ENCODE measurements around the gene NUDT16L1. TPM values are rescaled to one million over a fixed set of nuclear protein-coding genes. Genes with fewer than 3 reads are reported as not detected.
A peak's percentile ranks its signal among the peaks of the same experiment; 100 is the strongest.

Gene NUDT16L1
- total and polyA plus RNA-seq, 2 of the 13 experiments (the other 11 are each of a cell fraction or from before 2014, with no cell fraction given), result 28.0 to 40.5 TPM

GRCh38 chr16:4693956-4694641 is 737 bp downstream of the NUDT16L1 start (continued):
- peak; percentile 2; the same call in 1 of the 2 replicates for TF ChIP-seq ZNF749 (CRISPR knock-in tag; IDR thresholded peaks at IDR 0.05; ENCODE audit: borderline replicate concordance)
- no peak for TF ChIP-seq ZNF432 (CRISPR knock-in tag; IDR thresholded peaks at IDR 0.05; ENCODE audit: borderline replicate concordance)
- TF ChIP-seq MAFG (CRISPR knock-in tag; IDR thresholded peaks at IDR 0.05), result 0 out of 2 replicates have a peak, but pooled peaks have one; percentile 11
- TF ChIP-seq ZNF331 (CRISPR knock-in tag; IDR thresholded peaks at IDR 0.05), result no peak
- TF ChIP-seq, protein P1, sequence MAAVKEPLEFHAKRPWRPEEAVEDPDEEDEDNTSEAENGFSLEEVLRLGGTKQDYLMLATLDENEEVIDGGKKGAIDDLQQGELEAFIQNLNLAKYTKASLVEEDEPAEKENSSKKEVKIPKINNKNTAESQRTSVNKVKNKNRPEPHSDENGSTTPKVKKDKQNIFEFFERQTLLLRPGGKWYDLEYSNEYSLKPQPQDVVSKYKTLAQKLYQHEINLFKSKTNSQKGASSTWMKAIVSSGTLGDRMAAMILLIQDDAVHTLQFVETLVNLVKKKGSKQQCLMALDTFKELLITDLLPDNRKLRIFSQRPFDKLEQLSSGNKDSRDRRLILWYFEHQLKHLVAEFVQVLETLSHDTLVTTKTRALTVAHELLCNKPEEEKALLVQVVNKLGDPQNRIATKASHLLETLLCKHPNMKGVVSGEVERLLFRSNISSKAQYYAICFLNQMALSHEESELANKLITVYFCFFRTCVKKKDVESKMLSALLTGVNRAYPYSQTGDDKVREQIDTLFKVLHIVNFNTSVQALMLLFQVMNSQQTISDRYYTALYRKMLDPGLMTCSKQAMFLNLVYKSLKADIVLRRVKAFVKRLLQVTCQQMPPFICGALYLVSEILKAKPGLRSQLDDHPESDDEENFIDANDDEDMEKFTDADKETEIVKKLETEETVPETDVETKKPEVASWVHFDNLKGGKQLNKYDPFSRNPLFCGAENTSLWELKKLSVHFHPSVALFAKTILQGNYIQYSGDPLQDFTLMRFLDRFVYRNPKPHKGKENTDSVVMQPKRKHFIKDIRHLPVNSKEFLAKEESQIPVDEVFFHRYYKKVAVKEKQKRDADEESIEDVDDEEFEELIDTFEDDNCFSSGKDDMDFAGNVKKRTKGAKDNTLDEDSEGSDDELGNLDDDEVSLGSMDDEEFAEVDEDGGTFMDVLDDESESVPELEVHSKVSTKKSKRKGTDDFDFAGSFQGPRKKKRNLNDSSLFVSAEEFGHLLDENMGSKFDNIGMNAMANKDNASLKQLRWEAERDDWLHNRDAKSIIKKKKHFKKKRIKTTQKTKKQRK (IDR thresholded peaks at IDR 0.05; ENCODE audit: low read length), result no peak
- no peak for TF ChIP-seq ZNF737 (CRISPR knock-in tag; IDR thresholded peaks at IDR 0.05; ENCODE audit: borderline replicate concordance)
- TF ChIP-seq U2AF1 (optimal IDR thresholded peaks at IDR 0.05; ENCODE audit: low read depth, low read length), result no peak
- TF ChIP-seq ZNF256 (CRISPR knock-in tag; conservative IDR thresholded peaks at IDR 0.05), result no peak
- TF ChIP-seq ZKSCAN5 (CRISPR knock-in tag; IDR thresholded peaks at IDR 0.05), result 0 out of 2 replicates have a peak, but pooled peaks have one; percentile 14
- no peak for TF ChIP-seq PPARG (CRISPR knock-in tag; conservative IDR thresholded peaks at IDR 0.05)
- 0 out of 2 replicates have a peak, but pooled peaks have one; percentile 56 for TF ChIP-seq SAFB2 (CRISPR knock-in tag; IDR thresholded peaks at IDR 0.05; ENCODE audit: borderline replicate concordance, low read depth)
- TF ChIP-seq, protein P2, sequence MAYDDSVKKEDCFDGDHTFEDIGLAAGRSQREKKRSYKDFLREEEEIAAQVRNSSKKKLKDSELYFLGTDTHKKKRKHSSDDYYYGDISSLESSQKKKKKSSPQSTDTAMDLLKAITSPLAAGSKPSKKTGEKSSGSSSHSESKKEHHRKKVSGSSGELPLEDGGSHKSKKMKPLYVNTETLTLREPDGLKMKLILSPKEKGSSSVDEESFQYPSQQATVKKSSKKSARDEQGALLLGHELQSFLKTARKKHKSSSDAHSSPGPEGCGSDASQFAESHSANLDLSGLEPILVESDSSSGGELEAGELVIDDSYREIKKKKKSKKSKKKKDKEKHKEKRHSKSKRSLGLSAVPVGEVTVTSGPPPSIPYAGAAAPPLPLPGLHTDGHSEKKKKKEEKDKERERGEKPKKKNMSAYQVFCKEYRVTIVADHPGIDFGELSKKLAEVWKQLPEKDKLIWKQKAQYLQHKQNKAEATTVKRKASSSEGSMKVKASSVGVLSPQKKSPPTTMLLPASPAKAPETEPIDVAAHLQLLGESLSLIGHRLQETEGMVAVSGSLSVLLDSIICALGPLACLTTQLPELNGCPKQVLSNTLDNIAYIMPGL (CRISPR knock-in tag; IDR thresholded peaks at IDR 0.05; ENCODE audit: borderline replicate concordance in 1 of 2, low read depth in 1 of 2), result no peak
- TF ChIP-seq RBM39 (IDR thresholded peaks at IDR 0.05; ENCODE audit: low read depth, low read length, poor library complexity, severe bottlenecking), result no peak
- no peak for TF ChIP-seq ZBTB21 (CRISPR knock-in tag; IDR thresholded peaks at IDR 0.05)
- TF ChIP-seq ZNF282 (IDR thresholded peaks at IDR 0.05; ENCODE audit: partially characterized antibody), result no peak
- TF ChIP-seq GTF2F1 (IDR thresholded peaks at IDR 0.05; ENCODE audit: low read length), result no peak
- TF ChIP-seq KLF6 (CRISPR knock-in tag; IDR thresholded peaks at IDR 0.05), result no peak
- TF ChIP-seq GTF3A (CRISPR knock-in tag; conservative IDR thresholded peaks at IDR 0.05), result no peak
- no peak for TF ChIP-seq MIER3 (CRISPR knock-in tag; IDR thresholded peaks at IDR 0.05; ENCODE audit: borderline replicate concordance)
- no peak for TF ChIP-seq KLF15 (CRISPR knock-in tag; IDR thresholded peaks at IDR 0.05; ENCODE audit: borderline replicate concordance)
- TF ChIP-seq, protein P3, sequence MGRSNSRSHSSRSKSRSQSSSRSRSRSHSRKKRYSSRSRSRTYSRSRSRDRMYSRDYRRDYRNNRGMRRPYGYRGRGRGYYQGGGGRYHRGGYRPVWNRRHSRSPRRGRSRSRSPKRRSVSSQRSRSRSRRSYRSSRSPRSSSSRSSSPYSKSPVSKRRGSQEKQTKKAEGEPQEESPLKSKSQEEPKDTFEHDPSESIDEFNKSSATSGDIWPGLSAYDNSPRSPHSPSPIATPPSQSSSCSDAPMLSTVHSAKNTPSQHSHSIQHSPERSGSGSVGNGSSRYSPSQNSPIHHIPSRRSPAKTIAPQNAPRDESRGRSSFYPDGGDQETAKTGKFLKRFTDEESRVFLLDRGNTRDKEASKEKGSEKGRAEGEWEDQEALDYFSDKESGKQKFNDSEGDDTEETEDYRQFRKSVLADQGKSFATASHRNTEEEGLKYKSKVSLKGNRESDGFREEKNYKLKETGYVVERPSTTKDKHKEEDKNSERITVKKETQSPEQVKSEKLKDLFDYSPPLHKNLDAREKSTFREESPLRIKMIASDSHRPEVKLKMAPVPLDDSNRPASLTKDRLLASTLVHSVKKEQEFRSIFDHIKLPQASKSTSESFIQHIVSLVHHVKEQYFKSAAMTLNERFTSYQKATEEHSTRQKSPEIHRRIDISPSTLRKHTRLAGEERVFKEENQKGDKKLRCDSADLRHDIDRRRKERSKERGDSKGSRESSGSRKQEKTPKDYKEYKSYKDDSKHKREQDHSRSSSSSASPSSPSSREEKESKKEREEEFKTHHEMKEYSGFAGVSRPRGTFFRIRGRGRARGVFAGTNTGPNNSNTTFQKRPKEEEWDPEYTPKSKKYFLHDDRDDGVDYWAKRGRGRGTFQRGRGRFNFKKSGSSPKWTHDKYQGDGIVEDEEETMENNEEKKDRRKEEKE (IDR thresholded peaks at IDR 0.05), result no peak
- no peak for TF ChIP-seq MTF1 (CRISPR knock-in tag; IDR thresholded peaks at IDR 0.05)
- TF ChIP-seq RFXANK (CRISPR knock-in tag; IDR thresholded peaks at IDR 0.05), result no peak

All from HepG2 (cell line).